ENCODE results near the gene HOXB6.

HOXB6 gene

GRCh38 chr17:48609759-48610281, 5.0 kb upstream of the HOXB6 start:
- DNase-seq (ENCODE audit: low read depth, low spot score) = no peak

DNA sequence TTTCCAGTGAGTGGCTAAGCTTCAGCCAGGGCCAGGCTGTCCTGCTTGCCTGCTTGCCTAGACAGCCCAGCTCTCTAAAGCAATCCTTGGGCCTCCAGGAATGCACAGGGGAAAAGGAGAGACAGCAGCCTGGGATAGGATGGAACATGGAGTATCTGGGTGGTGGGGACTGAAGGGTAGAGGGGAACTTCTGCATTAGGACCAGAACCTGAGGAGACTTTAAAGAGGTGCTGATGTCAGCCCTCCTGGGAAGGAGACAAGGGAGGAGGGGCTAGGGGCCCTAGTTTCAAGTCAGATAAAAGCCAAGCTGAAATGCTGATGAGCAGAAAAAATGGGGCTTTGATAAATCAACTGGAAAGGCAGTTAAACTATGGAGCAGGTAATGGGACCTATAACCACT, 4.2 kb upstream of the HOXB6 start:
- no peak for DNase-seq (ENCODE audit: low read depth, low spot score)

- DNase-seq (ENCODE audit: low read depth, low spot score) = no peak
Measured at GRCh38 chr17:48608494-48608834, 3.7 kb upstream of the HOXB6 start.

GRCh38 chr17:48606892-48607614, 2.3 kb upstream of the HOXB6 start:
- DNase-seq (ENCODE audit: low read depth, low spot score) = no peak

DNA sequence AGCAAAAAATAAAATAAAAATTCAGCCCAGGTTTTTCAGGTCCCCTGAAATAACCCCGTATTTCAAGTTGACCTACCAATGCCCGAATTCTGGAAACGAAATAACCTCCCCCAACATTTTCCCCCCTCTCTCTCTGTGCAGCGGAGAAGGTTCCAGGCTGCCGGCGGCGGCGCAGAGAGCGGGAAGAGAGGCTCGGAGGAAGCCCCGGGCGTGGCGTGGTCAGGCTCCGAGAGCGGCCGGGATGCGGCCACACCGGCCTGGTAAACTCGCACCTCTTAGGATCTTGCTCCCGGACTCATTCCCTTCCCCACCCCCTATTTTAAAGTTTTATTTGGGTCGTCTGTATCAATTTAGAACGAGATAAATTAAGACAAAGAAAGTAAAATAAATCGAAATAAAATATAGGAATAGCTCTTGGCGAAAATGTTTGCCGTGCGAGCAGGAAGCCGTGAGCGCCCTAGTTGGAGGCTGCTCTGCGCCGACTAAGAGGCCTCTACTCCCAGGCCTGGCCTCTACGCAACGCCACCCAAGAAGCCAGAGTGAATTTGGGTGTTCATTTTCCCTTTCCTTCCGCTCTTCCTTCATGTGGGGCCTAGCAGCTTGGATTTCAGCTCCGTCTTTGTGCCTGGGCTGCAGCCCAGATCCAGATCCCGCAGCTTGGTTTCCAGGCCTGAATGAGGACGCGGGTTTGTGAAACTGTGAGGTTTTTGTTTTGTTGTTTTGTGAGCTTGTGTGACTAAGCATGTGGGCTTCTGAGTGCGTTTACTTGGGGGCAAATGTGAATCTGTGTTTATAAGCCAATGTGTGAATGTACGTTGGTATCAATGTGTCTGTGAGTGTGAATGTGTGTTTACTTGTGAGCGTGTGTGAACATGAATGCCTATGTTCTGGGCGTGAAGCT, 1.5 kb upstream of the HOXB6 start:
- no peak for DNase-seq (ENCODE audit: low read depth, low spot score)

- no peak for DNase-seq (ENCODE audit: low read depth, low spot score)
Measured at GRCh38 chr17:48605409-48605919, 678 bp upstream of the HOXB6 start.

DNA sequence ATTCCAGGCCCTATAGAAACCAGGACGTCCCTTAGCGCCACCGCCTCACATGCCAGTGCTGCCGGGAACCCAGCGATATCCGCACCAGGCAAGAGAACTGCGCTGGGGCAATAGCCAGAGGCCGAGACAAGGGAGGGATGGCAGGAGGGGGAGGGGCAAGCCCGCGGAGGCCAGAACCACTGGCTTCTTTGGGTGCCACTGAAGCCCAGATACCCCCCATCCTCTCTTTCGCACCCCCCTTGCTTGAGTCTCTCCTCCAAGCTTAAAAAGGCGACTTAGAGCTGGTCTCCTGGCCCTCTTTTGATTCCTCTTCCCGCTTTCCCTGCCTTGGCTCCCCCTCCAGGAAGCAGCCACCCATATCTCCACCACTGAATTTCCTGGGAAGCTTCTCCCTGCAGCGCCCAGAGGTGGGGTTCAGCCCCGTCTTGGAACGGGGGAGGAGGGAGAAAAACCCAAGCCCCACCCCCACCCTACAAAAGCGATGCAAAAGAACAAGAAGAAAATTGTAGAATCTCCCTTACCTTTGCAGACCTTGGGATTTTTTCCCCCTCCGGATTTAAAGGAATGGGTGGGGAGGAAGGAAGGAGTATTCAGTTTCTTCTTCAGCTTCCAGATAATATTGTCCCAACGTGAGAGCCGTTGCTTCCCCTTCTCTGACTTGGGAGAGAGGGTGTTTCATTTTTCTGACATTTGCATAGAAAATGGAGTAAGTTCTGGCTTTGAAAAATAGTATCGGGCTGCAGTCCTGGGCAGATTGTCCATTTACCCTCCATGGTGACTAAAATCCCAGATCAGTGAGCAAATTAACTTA, 622 bp downstream of the HOXB6 start:
- DNase-seq (ENCODE audit: low read depth, low spot score) = no peak

DNA sequence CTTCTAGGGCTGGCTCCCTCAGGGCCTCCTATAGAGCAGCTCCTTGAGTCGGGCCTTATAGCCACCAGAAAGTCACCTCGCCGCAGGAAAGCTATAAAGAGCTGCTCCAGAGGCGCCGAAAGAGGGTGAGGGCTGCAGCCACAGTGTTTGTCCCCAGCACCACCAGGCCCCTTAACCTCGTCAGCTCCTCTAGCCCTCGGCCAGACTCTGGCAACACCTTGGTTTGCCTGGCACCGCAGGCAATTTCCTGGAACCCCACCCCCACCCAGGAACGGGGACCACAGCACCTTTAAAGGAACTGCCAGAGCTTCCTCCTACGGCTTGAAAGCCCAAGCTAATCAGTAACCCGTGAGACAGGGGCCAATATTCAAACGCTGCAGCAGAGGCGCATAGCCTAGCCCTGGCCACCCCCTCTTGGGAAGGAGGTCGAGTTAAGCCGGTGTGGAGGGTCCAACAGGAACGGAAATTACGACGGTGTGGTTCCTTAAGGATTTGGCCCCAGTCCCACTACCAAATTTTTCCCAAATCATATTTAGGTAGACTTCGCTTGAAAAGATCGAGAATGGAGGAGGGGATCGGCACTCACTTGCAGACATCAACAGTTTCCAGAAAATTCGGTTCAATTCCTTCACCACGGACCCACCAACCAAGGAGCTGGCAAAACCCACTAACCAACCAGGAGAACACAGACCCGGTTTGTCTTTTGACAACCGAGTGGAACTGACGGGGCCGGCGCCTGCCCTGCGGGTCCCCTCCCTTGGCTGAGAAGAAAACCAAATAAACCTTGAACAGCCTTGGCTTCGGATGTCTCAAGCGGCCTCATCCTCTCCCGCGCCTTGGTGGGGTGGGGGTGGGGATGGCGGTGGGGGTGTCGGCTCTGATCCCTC, 3.0 kb downstream of the HOXB6 start:
- DNase-seq (ENCODE audit: low read depth, low spot score) = no peak

GRCh38 chr17:48601207-48601538, 3.6 kb downstream of the HOXB6 start:
- no peak for DNase-seq (ENCODE audit: low read depth, low spot score)

GRCh38 chr17:48600244-48601098, 4.3 kb downstream of the HOXB6 start:
- no peak for DNase-seq (ENCODE audit: low read depth, low spot score)

- no peak for DNase-seq (ENCODE audit: low read depth, low spot score)
Measured at GRCh38 chr17:48599354-48599753, 5.4 kb downstream of the HOXB6 start.

- no peak for DNase-seq (ENCODE audit: low read depth, low spot score)
Measured at GRCh38 chr17:48598736-48599135, 6.0 kb downstream of the HOXB6 start.

DNA sequence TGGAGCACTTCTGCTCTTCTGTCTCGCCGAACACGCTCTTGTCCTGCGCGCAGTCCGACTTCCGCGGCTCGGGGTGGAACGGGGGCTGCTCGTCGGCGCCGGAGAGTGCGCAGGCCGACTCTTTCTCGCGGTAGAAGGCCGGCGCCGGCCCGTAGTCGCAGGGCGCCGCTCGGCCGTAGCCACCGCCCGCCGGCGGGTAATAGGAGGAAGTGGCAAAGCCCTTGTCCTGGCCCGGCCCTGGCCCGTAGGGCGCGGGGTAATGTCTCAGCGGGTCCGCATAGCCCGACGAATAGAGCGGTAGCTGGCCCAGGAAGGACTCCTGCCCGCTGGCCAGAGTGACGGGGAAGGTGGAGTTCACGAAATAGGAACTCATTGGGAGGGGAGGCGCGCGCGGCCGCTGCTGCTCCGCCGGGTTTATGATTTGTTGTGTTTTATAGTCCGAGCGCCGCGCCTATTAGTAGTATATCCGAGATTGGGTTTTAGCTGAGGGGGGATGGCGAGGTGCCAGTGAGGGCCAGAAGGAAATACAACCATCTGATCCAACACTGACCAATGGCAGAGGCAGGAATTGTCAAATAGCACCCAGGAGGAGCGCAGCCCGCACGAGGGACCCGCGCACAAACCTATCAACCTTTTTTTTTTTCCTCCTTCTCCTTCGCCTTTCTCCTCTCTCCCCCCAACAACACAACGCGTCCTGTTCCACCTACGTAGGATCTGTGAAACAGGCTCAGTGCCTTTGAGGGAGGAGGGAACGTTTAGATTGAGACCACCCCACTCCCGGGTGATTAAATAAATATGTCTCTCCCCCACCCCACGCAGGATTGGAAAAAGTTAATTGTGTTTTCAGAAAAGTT, 6.8 kb downstream of the HOXB6 start:
- DNase-seq (ENCODE audit: low read depth, low spot score) = no peak

GRCh38 chr17:48597528-48597777, 7.3 kb downstream of the HOXB6 start:
- DNase-seq (ENCODE audit: low read depth, low spot score) = no peak

GRCh38 chr17:48596735-48597527, 7.9 kb downstream of the HOXB6 start:
- no peak for DNase-seq (ENCODE audit: low read depth, low spot score)

- DNase-seq (ENCODE audit: low read depth, low spot score) = no peak
Measured at GRCh38 chr17:48596000-48596734, 8.6 kb downstream of the HOXB6 start.

DNA sequence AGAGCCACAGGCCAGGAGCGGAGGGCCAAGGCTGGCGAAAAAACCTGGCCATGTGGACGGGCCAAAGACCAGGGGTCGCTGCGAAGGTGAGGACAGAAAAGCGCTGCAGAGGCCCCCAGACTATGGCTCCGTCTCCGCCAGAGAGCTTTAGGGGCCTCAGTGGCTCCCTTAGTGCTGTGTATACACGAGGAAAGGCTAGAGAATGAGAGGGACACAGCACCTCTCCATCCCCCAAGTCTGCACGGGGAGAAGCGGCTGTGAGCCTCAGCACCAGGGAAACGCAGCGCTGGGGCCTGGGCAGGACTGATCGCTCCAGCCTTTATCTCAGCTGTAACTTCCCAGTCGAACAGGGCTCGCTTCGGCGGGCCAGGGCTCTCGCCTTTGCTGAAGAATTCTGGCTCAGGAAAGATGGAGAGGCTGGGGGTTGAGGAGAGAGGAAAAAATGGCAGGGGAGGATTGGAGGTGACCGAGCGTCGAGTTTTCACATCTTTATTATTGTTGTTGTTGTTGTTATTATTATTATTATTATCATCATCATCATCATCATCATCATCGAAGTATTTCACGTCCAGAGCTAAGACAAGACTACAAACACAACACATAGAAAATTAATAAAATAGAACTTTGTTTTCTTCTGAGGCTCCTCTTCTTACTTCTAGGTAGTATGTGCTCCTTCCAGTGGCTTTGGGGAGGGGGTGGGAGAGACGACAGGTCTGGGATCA, 9.3 kb downstream of the HOXB6 start:
- DNase-seq (ENCODE audit: low read depth, low spot score) = no peak
